ENCODE data around the gene CTNNBIP1. TPM values are rescaled to one million over a fixed set of nuclear protein-coding genes. Genes with fewer than 3 reads are reported as not detected.
A peak's percentile ranks its signal among the peaks of the same experiment; 100 is the strongest.

The CTNNBIP1 gene
- total and polyA plus RNA-seq, 9 of the 15 experiments (the other 6 are each of a cell fraction or from before 2014, with no cell fraction given): 0.65 to 29.2 (median 14.7) TPM

GRCh38 chr1:9823693-9823942, 86.5 kb downstream of the CTNNBIP1 start:
- peak overlapping the region; percentile 64; the same call in 1 of the 2 replicates for H2AFZ ChIP-seq (ENCODE audit: low read depth, low read length)
- no peaks in the 10 kb centered on the region for H3K9me1 ChIP-seq (ENCODE audit: control insufficient read depth, insufficient read depth, low read length)
- peaks cover 20% of the 10 kb centered on the region for H3K79me2 ChIP-seq (ENCODE audit: control insufficient read depth, insufficient read depth, low read length)
- peak overlapping the region; percentile 28 to 83; a peak in 3 of 4 replicates for H3K9ac ChIP-seq (ENCODE audit: insufficient read depth in 1 of 2, low read depth in 2 of 2, low read length in 2 of 2)
- peaks cover 4% of the 10 kb centered on the region; the same call in 1 of the 2 replicates for H4K20me1 ChIP-seq (replicated peaks; ENCODE audit: control insufficient read depth, insufficient read depth, low read length)
- peak overlapping the region; percentile 62 for H3K4me3 ChIP-seq
- H3K36me3 ChIP-seq (ENCODE audit: control insufficient read depth, insufficient read depth, low read length): no peaks in the 10 kb centered on the region
- peak; percentile 62 for ATAC-seq
- intact Hi-C loops (cut with micrococcal nuclease): no loop called here
- in situ Hi-C loops (cut with MboI): no loop called here
- BruUV-seq (replicated peaks): no TSS peak
- POLR2A ChIA-PET: no interaction called here
- H3K4me1 ChIP-seq (replicated peaks in 1 of 2; ENCODE audit: control insufficient read depth in 2 of 2, insufficient read depth in 2 of 2, low read length in 2 of 2): peaks cover 16 to 28% of the 10 kb centered on the region in 2 experiments
- FAIRE-seq: no peak
- 0% methylated on average over 20 of the region's 40 CpGs for WGBS (ENCODE audit: insufficient coverage, low coverage, missing lambda C conversion rate)
- H3K27me3 ChIP-seq (ENCODE audit: control insufficient read depth in 2 of 2, insufficient read depth in 2 of 2, low read length in 2 of 2): peaks cover 4 to 26% of the 10 kb centered on the region in 2 experiments; a peak in 4 of 5 replicates
- peak in 1 of 4 experiments; percentile 70 for DNase-seq (ENCODE audit: extremely low read depth in 1 of 4, low spot score in 3 of 4)
- H3K27ac ChIP-seq (ENCODE audit: extremely low read depth, low read depth, low read length): peak overlapping the region; percentile 27; the same call in 1 of the 3 replicates
- H3K4me2 ChIP-seq (ENCODE audit: insufficient read depth, low read length): peak overlapping the region; percentile 90; the same call in 1 of the 2 replicates
- CTCF ChIA-PET (ENCODE audit: low intra/inter-chr PET ratio): no interaction called here
- no peaks in the 10 kb centered on the region for H3K9me3 ChIP-seq (replicated peaks; ENCODE audit: control insufficient read depth, insufficient read depth, low read depth, low read length)
- TF ChIP-seq ZNF586 (CRISPR knock-in tag; conservative IDR thresholded peaks at IDR 0.05) (no peak), HDGF (IDR thresholded peaks at IDR 0.05) (no peak), POLR2AphosphoS5 (IDR thresholded peaks at IDR 0.05; ENCODE audit: control insufficient read depth, insufficient read depth, low read depth, low read length) (peak; percentile 51; the same call in 1 of the 2 replicates), MCM3 (IDR thresholded peaks at IDR 0.05) (no peak), FOXA3 (CRISPR knock-in tag; conservative IDR thresholded peaks at IDR 0.05 in 1 of 2, IDR thresholded peaks at IDR 0.05 in 1 of 2) (no peak), ATF3 (IDR thresholded peaks at IDR 0.05) (no peak), ATF3 (CRISPR knock-in tag; conservative IDR thresholded peaks at IDR 0.05) (no peak), EGR1 (conservative IDR thresholded peaks at IDR 0.05) (no peak), ZFPM2 (CRISPR knock-in tag; IDR thresholded peaks at IDR 0.05) (no peak), BRD9 (IDR thresholded peaks at IDR 0.05; ENCODE audit: low read depth, partially characterized antibody) (no peak), CREB5 (CRISPR knock-in tag; IDR thresholded peaks at IDR 0.05) (no peak), VEZF1 (CRISPR knock-in tag; IDR thresholded peaks at IDR 0.05) (no peak), NFXL1 (CRISPR knock-in tag; IDR thresholded peaks at IDR 0.05) (no peak), ZNF280B (CRISPR knock-in tag; IDR thresholded peaks at IDR 0.05) (no peak), POLR2A (conservative IDR thresholded peaks at IDR 0.05) (peak; percentile 47; the same call in 1 of the 2 replicates), BACH1 (tag; IDR thresholded peaks at IDR 0.05) (no peak), RNF219 (CRISPR knock-in tag; IDR thresholded peaks at IDR 0.05) (no peak)
